ENCODE results near the gene CD83. TPM values are rescaled to one million over a fixed set of nuclear protein-coding genes. Genes with fewer than 3 reads are reported as not detected.

Gene CD83
- total and polyA plus RNA-seq, 9 donors: 3.4 to 29.4 (median 22.2) TPM

DNA sequence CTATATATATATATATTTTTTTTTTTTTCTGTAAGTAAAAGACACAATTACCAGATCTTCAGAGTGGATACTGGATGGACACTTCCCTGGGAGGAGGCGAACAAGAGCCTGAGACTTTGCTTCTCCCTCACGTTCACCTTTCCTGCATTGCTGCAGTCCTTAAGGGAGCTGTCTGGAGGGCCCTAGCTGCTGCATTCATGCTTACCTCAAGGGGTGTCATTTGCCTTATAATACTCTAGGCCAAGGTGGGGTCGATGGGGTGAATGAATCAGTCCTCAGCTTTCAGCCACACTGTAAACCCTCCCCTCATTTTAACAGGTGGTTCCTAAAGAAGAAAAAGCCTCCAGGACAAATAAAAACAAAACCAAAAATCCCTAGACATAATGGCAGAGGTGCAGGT is 34.8 kb upstream of the CD83 start:
- no peaks in the 10 kb centered on the region for H3K27me3 ChIP-seq
- H3K27ac ChIP-seq: no peak overlapping the region
- no peak for DNase-seq
- H3K9me3 ChIP-seq: no peaks in the 10 kb centered on the region
- intact Hi-C loops (cut with DNase I): no loop called here
- H3K4me3 ChIP-seq: no peak overlapping the region
- TF ChIP-seq EP300 (IDR thresholded peaks at IDR 0.05) (no peak), POLR2A (IDR thresholded peaks at IDR 0.05) (no peak)
- TF ChIP-seq, protein P1, sequence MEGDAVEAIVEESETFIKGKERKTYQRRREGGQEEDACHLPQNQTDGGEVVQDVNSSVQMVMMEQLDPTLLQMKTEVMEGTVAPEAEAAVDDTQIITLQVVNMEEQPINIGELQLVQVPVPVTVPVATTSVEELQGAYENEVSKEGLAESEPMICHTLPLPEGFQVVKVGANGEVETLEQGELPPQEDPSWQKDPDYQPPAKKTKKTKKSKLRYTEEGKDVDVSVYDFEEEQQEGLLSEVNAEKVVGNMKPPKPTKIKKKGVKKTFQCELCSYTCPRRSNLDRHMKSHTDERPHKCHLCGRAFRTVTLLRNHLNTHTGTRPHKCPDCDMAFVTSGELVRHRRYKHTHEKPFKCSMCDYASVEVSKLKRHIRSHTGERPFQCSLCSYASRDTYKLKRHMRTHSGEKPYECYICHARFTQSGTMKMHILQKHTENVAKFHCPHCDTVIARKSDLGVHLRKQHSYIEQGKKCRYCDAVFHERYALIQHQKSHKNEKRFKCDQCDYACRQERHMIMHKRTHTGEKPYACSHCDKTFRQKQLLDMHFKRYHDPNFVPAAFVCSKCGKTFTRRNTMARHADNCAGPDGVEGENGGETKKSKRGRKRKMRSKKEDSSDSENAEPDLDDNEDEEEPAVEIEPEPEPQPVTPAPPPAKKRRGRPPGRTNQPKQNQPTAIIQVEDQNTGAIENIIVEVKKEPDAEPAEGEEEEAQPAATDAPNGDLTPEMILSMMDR (IDR thresholded peaks at IDR 0.05): no peak
- 66 to 73% (median 68%) methylated on average over 3 of the region's 3 CpGs for WGBS, 3 donors
- no peaks in the 10 kb centered on the region for H3K4me1 ChIP-seq (ENCODE audit: insufficient read depth)
- no peaks in the 10 kb centered on the region for H3K36me3 ChIP-seq

DNA sequence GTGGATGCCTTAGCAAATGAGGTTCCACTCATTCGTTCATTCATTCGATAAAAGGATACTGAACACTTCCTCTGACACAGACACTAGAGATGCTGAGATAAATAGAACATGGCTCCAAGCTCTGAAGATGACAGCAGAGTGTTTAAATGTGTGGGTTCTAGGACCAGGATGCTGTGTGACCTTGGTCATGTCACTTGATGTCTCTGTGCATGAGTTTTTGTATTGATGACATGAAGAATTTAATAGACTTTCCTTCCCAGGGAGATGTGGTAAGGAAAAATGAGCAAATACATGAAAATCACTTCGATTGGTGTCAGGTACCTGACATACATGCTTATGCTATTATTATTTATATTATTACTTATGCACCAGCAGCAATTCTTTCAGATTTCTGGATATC is 34.3 kb upstream of the CD83 start:
- H3K36me3 ChIP-seq: no peaks in the 10 kb centered on the region
- no peaks in the 10 kb centered on the region for H3K4me1 ChIP-seq (ENCODE audit: insufficient read depth)
- H3K27me3 ChIP-seq: no peaks in the 10 kb centered on the region
- H3K4me3 ChIP-seq: no peak overlapping the region
- H3K27ac ChIP-seq: no peak overlapping the region
- intact Hi-C loops (cut with DNase I): no loop called here
- no peak for DNase-seq
- WGBS, 3 donors: 87 to 94% (median 93%) methylated on average over 3 of the region's 3 CpGs
- no peaks in the 10 kb centered on the region for H3K9me3 ChIP-seq
- TF ChIP-seq, protein P1 (IDR thresholded peaks at IDR 0.05): no peak
- TF ChIP-seq EP300 (IDR thresholded peaks at IDR 0.05): no peak
- TF ChIP-seq POLR2A (IDR thresholded peaks at IDR 0.05): no peak

DNA sequence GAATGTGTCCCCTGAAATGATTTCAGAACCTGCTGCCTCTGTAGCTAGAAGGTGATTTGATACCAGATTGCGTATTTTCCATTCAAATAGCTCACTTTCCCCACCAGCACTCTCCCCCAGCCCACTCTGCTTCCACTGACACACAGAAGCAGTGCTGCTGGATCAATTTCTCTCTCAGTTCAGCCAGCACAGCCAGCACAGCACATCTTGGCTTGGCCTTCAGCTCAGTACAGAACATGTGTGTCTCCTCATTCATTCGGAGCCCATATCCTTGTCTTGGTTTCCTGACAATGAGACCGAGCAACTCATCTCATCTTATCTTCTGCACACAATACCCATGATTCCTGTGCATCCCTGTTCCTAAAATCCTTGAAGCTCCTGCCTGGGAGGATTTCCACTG is 33.8 kb upstream of the CD83 start:
- no peak overlapping the region for H3K27ac ChIP-seq
- TF ChIP-seq POLR2A (IDR thresholded peaks at IDR 0.05) (no peak), EP300 (IDR thresholded peaks at IDR 0.05) (no peak)
- TF ChIP-seq, protein P1 (IDR thresholded peaks at IDR 0.05): no peak
- no peaks in the 10 kb centered on the region for H3K36me3 ChIP-seq
- no peaks in the 10 kb centered on the region for H3K4me1 ChIP-seq (ENCODE audit: insufficient read depth)
- no peak overlapping the region for H3K4me3 ChIP-seq
- 36 to 39% (median 37%) methylated on average over 3 of the region's 3 CpGs for WGBS, 3 donors
- no peaks in the 10 kb centered on the region for H3K9me3 ChIP-seq
- H3K27me3 ChIP-seq: no peaks in the 10 kb centered on the region
- DNase-seq: no peak
- intact Hi-C loops (cut with DNase I): no loop called here

DNA sequence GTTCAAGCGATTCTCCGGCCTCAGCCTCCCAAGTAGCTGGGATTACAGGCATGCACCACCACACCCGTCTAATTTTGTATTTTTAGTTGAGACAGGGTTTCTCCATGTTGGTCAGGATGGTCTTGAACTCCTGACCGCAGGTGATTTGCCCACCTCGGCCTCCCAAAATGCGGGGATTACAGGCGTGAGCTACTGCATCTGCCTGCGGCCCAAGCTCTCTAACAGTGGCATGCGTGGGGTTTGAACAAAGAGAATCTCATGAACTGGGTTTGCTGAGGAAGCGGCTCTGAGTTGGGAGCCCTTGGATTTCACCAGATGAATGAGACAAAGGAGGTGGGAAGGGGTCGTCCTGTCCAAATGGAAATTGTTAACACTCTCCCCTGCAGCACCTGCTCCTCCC is 33.2 kb upstream of the CD83 start:
- intact Hi-C loops (cut with DNase I): no loop called here

More for the DNA sequence above, 33.2 kb upstream of the CD83 start:
- no peaks in the 10 kb centered on the region for H3K4me1 ChIP-seq (ENCODE audit: insufficient read depth)
- no peaks in the 10 kb centered on the region for H3K9me3 ChIP-seq
- no peak for DNase-seq
- no peak overlapping the region for H3K27ac ChIP-seq
- TF ChIP-seq EP300 (IDR thresholded peaks at IDR 0.05): no peak
- no peak for TF ChIP-seq POLR2A (IDR thresholded peaks at IDR 0.05)
- TF ChIP-seq, protein P1 (IDR thresholded peaks at IDR 0.05): no peak
- no peaks in the 10 kb centered on the region for H3K27me3 ChIP-seq
- no peak overlapping the region for H3K4me3 ChIP-seq
- H3K36me3 ChIP-seq: no peaks in the 10 kb centered on the region
- 87 to 96% (median 94%) methylated on average over 11 of the region's 11 CpGs for WGBS, 3 donors
